Articular chondrocyte of knee joint (primary cell): ENCODE measurements around the gene RXRA. TPM values are rescaled to one million over a fixed set of nuclear protein-coding genes. Genes with fewer than 3 reads are reported as not detected.

Experiments
- small RNA-seq: library from RNA; depleted of rRNA; stranded (forward); fragments of <200 nt; gene quantifications from one replicate; pipeline ENCODE3, GENCODE V24; 2012
- total RNA-seq: library from RNA; depleted of rRNA; stranded (reverse); fragments of >200 nt; gene quantifications from 2 replicates; pipeline ENCODE4 v1.2.3, GENCODE V29; 2012

Gene RXRA
- total RNA-seq, result 32.3 and 32.9 TPM in 2 replicates

DNA sequence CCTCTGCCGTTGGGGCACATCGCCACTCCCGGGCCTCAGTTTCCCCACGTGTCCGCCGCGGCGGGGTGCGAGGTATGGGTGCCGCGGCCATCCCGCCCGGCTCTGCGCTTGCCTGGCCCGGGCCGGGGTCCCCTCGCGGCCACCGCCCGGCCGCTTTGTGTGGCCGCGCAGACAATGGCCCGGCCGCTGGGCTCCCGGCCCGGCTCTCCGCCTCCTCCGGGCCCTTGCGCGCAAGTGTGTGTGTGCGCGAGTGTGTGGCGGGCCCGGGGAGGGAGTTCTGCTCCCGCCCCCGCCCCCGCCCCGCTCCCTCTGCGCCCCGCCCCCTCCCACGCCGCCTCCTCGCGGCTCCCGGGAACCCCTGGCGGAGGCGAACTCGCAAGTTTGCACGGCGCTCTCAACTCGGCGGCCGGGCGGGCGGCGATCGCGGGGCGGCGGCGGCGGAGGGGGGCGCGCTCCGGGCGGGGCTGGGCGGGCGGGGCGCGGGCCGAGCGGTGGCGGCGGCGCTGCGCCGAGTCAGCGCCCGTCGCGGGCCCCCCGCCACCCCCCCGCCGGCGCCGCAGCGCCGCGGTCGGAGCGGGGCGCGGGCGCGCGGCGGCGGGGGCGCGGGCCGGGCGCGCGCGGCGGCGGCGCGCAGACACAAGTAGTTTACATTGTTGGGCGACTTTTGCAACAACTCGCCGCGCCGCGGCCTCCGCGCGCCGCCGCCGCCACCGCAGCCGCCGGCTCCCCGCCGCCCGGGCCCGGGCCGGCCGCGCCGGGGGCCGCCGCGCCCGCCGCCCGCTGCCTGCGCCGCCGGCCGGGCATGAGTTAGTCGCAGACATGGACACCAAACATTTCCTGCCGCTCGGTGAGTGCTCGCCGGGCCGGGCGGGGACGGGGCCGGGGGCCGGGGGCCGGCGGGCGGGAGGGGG is at the start of gene RXRA:
TSS of gene RXRA (plus strand) at position 643 of the 911 bp plus-strand sequence. CDS start at position 820, 177 bp downstream.

Small RNA genes lying within 50 kb of the gene (small RNA-seq; reads per million reads assigned to genes)
- not detected for gene MIR4669

Other genes with a start within 250 kb of the RXRA start
- 18.2 and 21.3 TPM in 2 replicates for gene WDR5, start 190.4 kb upstream of the RXRA start, total RNA-seq
- gene RNU6ATAC, start 161.9 kb upstream of the RXRA start, total RNA-seq, result not detected in 2 replicates